HG03342 (cell line): ENCODE data around the gene CBLB.

Experiments
- ATAC-seq: cut with Tn5 transposase; IDR thresholded peaks from one replicate; pipeline ENCODE4 v1.9.1; 2021; ENCODE audit warnings: mild to moderate bottlenecking, moderate library complexity; ENCODE audit not compliant: unreplicated experiment

CBLB gene

DNA sequence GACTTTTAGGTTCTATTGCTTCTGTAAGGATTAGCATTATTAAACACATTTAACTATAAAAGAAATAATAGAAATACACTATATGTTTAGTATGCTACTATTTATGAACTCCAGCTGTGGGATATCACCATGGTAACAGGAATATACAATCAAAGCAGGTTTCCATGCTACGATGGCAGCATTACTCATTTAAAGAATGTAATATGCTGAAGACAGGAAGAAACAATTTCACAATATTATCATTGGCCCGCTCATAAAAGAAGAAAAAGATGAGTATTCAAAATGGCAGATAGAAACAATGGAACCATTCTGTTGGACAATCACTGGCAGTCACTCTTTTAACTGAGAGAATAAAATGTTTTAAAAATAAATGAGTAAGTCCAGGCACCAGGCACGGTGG is 153.4 kb downstream of the CBLB start:
- ATAC-seq, result no peak

- ATAC-seq, result no peak
Measured at GRCh38 chr3:105714453-105714852, 154.4 kb downstream of the CBLB start.

DNA sequence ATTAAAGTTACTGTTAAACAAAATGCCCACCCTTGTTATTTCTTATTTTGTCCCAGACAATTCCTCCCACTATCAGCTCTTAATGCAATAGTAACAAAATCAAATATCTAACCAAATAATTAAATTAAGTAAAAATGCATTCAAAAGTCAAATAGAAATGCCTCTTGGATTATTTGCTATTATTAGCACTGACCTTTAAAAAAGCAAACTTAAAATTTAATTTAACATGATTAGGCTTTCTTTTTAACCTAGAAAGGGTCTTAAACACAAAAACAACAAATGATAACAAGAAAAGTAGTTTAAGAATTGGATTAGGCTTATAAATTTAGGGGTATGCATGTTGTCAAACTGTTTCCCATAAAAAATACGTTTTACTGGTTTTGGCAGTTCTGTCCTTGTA is 159.8 kb downstream of the CBLB start:
- ATAC-seq, result no peak

GRCh38 chr3:105707009-105707408 is 161.8 kb downstream of the CBLB start:
- no peak for ATAC-seq

DNA sequence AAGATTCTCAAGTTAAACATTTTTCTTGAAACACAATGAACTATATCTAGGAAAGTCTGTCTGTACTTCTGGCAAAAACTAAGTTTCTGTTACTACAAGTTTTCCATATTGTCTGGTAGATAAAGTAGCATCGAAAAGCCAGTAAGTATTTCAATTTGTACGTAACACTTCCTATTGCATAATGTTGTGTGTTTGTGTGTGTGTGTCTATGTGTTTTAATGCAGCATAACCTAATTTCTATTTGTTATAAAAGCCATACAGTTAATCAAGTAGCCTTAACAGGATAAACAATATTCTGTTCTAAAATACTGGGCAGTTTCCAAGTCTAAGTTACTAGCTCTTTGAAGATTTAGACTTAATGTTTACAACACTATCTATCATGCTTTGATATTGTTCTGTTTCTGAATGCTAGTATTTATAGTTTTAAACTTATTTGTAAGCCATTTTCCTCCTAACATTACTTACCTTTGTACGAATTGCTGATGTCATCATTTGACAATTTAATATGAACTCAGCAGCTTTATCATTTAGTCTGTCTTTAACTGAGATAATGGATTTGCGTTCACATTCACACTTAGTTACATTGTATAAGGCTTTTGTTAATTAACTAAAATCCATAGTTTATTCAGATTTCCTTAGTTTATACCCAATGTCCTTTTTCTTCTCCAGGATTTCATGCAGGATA is 163.9 kb downstream of the CBLB start:
- ATAC-seq, result no peak

DNA sequence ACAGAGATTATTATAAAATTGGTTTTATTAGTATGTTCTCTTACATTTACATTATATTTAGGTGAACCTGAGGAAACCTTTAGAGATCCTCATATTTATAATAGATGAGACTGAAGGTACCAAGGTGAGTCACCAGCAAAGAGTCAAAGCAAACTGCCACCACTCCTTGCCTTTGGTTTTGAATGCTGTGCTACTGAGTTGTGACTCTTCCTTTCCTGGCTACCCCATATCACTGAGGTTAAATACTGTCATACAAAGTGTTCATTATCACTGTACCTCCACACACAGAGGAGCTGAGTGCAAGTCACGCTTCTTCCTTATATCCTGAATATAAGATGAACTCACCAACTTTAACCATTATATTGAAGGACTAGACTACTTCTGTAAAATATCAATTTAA is 168.2 kb downstream of the CBLB start:
- ATAC-seq, result no peak

GRCh38 chr3:105691633-105692032 is 177.2 kb downstream of the CBLB start:
- no peak for ATAC-seq

GRCh38 chr3:105691053-105691452 is 177.8 kb downstream of the CBLB start:
- no peak for ATAC-seq

DNA sequence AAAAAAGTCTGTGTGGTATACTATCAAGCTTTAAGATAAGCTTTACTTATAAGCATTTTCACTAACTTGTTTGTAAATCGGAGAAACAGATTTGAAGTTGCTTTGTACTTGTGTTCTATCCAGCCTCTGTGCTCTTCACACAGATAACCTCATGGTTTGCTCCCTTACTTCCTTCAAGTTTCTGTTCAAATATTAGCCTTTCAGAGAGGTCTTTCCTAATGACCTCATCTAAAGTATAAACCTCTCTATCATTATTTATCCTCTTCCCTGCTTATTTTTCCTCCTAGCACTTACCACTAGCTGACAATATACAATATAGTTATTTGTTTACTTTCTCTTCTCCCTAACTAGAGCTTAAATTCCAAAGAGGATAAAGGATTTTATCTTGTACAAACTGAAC is 180.0 kb downstream of the CBLB start:
- ATAC-seq, result no peak

DNA sequence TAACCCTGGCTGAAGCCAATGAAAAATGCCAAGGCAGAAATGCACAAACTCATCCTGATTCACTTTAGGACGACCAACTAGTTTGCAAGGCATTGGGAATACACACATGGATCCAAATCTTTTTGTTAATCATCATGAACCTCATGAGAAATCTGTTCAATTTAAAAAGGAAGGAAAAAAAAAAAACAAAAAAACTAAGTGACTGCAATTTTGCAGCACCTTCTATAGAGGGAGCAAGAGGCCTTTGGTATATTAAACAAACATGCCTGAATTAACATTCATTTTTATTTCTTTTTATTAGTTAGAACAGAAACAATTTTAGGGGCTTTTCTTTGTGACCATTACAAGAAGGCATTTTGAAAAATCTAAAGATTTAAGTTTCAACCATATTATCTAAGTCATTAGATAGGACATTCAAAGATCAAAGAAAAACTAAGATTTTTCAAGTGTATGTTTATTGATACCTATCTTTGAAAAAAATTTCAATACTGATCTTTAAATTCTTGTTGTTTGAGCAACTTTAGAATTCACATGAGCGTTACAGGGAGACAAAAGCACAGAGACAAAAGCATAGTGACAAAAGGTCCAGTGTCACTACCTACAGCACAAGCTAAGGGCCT is 182.4 kb downstream of the CBLB start:
- no peak for ATAC-seq

DNA sequence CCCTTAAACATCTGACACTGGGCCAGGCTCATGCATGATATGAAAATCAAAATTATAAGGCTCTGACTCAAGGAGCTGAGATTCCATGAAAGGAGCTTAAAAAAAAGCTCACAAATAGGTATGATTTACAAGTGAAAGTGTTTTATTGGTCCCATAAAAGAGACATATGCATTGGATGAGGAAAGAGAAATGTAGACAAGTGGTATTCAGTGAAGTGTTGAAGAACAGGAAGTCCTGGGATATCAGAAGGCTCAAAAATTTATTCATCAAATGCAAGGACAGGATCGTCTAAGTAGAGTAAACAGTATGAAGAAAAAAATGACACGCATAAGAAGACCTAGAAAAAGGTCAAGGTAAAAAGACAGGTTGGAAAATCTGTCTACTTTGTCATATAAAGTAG is 188.9 kb downstream of the CBLB start:
- no peak for ATAC-seq

- ATAC-seq, result no peak
Measured at GRCh38 chr3:105678017-105678416, 190.8 kb downstream of the CBLB start.

- ATAC-seq, result no peak
Measured at GRCh38 chr3:105676621-105677300, 192.1 kb downstream of the CBLB start.

- no peak for ATAC-seq
Measured at GRCh38 chr3:105674437-105675065, 194.3 kb downstream of the CBLB start.

GRCh38 chr3:105672996-105673395 is 195.8 kb downstream of the CBLB start:
- ATAC-seq, result no peak

DNA sequence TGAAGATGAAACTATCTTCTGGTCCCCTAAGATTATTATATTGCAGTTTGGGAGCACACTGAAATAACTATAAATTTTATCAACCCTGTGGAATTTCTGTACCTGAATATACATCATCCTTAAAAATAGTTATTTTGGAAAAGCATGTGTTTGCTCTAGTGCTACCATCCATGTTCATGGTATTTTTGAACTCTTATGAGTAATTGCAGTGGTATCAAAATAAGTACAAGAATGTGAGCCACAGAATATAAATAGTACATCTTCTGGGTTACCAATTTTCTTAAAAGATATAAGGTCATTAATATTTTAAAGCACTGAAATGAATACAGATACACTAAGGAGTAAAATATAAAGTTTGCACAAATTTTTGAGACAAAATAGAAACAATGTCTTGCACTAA is 206.5 kb downstream of the CBLB start:
- no peak for ATAC-seq

DNA sequence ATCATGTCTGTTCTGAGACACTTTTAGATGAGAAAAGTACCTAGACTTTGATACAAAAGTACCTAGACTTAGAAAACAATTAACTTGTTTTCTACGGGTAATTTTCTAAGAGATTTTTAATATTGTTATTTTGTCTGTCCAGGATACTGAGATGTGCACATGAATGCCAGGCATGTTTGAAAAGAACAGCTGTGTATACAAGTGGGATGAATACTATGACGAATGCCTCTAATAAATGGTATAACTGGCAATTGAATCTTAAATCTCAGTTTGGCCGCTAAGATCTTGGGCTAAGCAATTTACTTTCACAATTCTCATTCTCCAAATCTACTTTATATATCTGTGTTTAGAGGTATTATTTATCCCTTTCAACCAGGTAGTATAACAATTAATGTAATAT is 207.4 kb downstream of the CBLB start:
- ATAC-seq, result no peak

- no peak for ATAC-seq
Measured at GRCh38 chr3:105656651-105657504, 211.9 kb downstream of the CBLB start.

- ATAC-seq, result no peak
Measured at GRCh38 chr3:105653868-105654267, 214.9 kb downstream of the CBLB start.

DNA sequence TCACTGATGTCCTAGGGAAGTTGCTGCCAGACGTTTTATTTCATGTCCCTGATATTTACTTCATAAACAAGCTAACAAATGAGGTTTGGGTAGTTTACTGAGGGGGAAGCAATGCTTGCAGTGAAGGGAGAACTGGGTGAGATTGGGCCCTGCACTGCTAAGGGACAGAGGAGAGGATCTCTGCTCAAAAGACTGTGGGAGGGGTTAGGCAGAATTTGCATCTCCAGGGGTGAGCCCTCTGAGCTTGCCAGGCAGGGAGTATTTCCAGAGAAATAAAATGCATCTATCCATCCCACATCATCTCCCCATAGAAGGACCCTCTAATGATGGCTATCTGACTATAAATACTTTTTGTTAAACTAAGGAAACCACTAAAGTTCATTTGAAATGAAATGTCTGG is 215.6 kb downstream of the CBLB start:
- ATAC-seq, result no peak

DNA sequence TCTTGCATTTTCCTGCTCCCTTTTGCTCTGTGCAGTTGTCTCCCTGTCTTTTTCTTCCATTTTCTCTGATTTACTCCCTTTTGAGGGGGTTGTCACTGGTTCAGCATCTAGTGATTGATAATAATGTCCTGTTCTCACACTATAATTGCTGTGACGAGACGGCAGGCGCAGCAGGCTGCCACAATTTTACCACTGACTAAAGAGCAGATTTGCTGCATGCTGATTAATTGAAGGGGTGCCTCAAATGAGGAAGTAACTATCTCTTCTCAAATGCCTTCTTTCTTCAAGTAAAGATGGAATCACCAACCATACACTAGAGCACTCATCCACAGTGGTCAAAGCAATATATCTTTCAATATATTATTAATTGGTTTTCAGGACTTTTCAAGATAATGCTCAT is 219.3 kb downstream of the CBLB start:
- ATAC-seq, result no peak
